GM18511 (cell line): ENCODE measurements around the gene YWHAG.
A peak's percentile ranks its signal among the peaks of the same experiment; 100 is the strongest.
"Not testable (repeated sequence)": the region's sequence is repeated elsewhere in the genome, so short reads cannot be mapped to it uniquely, and the experiment has no call there.

Source experiments
- ATAC-seq: cut with Tn5 transposase; IDR thresholded peaks from one replicate; pipeline ENCODE4 v1.9.1; 2021; ENCODE audit warnings: mild to moderate bottlenecking, moderate library complexity; ENCODE audit not compliant: unreplicated experiment

YWHAG gene

GRCh38 chr7:76358481-76359110, at the start of gene YWHAG:
TSS of gene YWHAG (minus strand) at chr7:76358991. CDS start at chr7:76358808, 183 bp downstream.
- ATAC-seq, result peak; percentile 70

- ATAC-seq, result no peak
Measured at GRCh38 chr7:76408121-76408560, 49.4 kb upstream of the YWHAG start.

DNA sequence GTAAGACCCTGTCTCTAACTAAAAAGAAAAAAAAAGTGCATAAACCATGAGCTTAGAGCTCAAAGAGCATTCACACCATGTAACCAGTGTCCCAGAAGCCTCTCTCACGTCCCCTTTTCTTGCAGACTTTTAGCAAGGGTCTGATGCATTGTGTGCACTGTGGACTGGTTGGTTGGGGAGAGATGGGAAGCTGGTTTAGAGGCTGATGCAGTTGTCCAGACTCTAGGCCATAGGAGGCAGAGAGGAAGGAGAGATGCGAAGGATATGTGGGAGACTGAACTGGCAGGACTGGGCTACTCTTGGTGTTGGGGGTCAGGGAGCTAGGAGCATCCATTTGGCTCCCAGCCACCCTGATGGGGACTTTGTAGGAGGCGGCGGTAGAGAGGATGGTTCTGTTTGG, 48.9 kb upstream of the YWHAG start:
- no peak for ATAC-seq

- ATAC-seq, result no peak
Measured at GRCh38 chr7:76405738-76406137, 46.9 kb upstream of the YWHAG start.

GRCh38 chr7:76403780-76404494, 45.1 kb upstream of the YWHAG start:
- ATAC-seq, result no peak

GRCh38 chr7:76403097-76403496, 44.3 kb upstream of the YWHAG start:
- not testable (repeated sequence) for ATAC-seq

- ATAC-seq, result no peak
Measured at GRCh38 chr7:76400248-76400647, 41.5 kb upstream of the YWHAG start.

GRCh38 chr7:76397409-76398183, 38.8 kb upstream of the YWHAG start:
- peak; percentile 39 for ATAC-seq

DNA sequence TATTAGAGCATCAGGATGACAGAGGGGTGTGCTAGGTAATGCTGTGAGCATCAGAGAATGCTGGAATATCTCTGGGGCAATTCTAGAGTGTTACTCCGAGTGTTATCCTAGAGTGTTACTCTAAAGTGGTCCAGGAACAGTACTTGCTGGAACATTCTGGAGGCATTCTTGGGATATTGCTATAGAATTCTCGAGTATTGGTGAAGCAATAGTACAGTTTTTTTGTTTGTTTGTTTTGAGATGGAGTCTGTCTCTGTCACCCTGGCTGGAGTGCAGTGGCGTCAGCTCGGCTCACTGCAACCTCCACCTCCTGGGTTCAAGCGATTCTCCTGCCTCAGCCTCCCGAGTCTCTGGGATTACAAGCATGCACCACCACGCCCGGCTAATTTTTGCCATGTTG, 38.1 kb upstream of the YWHAG start:
- no peak for ATAC-seq

DNA sequence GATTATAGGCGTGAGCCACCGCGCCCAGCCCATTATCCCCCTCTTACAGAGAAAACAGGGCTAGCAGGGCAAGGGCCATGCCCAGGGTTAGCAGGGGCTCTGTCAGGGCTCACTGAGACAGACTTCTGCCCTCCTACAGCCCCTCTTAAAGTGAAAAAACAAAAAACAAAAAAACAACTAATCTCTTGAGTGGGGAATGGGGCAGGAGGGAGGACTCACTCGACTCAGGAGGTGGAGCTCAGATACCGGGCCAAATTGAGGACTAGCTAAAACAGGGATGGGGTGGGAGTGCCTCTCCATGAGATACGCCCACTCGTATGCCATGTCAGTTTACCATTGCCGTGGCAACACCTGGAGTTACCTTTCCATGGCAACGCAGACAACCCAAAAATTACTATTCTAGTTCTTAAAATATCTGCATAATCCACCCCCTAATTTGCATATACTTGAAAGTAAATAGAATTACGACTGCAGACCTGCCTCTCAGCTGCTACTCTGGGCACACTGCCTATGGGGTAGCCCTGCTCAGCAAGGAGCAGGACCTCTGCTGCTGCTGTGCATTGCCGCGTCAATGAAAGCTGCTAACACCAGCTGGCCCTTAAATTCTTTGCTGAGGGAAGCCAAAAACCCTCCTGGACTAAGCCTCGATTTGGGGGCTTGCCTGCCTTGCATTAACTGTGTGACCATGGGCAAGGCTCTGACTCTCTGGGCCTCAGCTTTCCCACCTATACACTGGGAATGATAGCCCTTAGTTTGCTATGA, 37.4 kb upstream of the YWHAG start:
- no peak for ATAC-seq

- not testable (repeated sequence) for ATAC-seq
Measured at GRCh38 chr7:76395605-76395964, 36.8 kb upstream of the YWHAG start.

DNA sequence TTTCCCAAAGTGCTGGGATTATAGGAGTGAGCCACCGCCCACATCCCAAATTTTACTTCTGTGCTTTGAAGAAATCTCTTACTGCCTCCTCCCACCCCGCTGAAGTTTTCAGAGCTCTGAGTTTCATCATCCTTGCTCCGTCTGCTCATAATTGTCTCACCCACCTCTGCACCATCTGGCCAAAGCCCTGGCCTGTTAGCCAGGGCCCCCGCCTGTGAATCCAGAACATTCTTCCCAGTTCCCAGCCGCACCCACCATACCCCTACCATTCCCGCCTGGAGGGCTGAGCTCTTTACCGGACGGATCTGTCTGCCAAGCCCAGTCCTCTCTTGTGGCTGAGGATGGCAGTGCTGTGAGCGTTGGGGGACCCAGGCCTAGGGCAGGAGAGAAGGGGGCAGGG, 36.2 kb upstream of the YWHAG start:
- ATAC-seq, result no peak

- ATAC-seq, result peak; percentile 86
Measured at GRCh38 chr7:76393116-76394031, 34.6 kb upstream of the YWHAG start.

- ATAC-seq, result no peak
Measured at GRCh38 chr7:76392531-76393115, 33.8 kb upstream of the YWHAG start.

DNA sequence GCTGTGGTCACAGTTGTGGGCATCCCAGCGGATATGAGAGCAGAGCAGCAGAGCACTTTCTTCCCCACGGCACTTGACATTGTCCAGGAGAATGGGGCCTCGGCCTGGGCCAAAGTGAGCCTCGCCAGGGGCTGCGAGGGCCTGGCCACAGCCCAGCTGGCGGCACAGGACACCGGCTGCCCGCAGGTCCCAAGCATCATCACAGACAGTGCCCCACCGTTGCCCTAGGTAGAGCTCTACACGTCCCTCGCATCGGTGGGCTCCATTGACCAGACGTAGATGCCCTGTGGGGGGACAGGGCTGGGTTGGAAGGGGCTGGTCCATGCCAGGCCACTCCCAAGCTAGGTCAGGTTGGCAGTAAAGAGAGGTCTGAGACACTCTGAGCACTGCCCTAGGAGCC, 31.3 kb upstream of the YWHAG start:
- no peak for ATAC-seq

GRCh38 chr7:76387789-76388188, 29.0 kb upstream of the YWHAG start:
- ATAC-seq, result not testable (repeated sequence)

DNA sequence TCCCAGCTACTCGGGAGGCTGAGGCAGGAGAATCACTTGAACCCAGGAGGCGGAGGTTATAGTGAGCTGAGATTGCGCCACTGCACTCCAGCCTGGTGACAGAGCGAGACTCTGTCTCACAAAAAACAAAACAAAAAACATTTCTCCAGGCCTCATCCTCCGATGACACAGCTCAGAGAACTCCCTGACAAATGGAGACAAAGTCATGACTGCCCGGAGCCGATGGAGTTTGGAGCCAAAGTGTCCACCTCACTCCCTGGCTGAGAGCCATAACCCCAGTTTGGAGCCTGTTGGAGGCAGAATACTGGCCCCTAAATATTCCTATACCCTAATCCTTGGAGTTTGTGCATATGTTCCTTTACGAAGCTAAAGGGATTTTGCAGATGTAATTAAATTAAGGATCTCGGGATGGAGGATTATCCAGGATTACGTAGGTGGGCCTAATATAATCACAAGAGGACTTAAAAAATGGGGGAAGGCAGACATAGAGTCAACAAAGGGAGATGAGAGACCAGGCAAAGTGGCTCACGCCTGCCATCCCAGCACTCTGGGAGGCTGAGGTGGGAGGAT, 28.0 kb upstream of the YWHAG start:
- ATAC-seq, result no peak

- no peak for ATAC-seq
Measured at GRCh38 chr7:76383089-76383944, 24.5 kb upstream of the YWHAG start.
